ENCODE measurements around the gene SLC27A4.

Gene SLC27A4

DNA sequence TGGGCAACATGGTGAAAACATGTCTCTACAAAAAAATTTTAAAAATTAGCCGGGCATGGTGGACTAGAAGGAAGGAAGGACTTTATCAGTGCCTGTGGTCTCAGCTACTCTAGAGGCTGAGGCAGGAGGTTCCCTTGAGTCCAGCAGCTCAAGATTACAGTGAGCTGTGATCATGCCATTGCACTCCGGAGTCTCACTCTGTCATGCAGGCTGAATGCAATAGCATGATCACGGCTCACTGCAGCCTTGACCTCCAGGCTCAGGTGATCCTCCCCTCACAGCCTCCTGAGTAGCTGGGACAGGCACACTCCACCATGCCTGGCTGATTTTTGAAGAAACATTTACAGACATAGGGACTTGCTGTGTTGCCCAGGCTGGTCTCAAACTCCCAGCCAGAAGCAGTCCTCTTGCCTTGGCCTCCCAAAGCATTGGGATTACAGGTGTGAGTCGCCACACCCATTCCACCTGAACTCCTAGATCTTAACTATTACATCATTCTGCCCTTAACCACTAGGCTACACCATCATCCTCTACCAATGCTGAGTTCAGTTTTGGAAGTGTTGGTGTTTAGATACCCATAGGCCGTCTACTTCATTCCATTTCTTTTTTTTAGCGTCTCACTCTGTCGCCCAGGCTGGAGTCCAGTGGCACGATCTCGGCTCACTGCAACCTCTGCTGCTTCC is 28.8 kb downstream of the SLC27A4 start:
- no peak for DNase-seq

DNA sequence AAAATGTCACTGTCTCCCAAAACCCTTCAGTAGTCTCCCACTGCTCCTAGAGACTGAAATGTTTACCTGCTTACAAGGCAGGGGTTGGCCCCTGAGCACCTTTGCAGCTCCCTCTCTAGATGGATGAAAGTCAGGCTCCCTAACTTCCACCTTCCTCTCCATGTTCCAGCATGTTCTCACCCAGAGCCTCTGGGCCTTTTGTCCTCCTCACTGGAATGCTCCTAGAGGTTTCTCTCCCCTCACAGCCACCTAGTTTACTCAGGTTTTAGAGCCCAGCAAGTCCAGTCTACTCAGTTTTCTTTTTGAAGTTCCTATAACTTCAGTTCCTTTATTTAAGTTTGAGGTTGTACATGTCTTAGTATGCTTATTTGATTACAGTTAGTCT is 30.0 kb downstream of the SLC27A4 start:
- no peak for DNase-seq

DNA sequence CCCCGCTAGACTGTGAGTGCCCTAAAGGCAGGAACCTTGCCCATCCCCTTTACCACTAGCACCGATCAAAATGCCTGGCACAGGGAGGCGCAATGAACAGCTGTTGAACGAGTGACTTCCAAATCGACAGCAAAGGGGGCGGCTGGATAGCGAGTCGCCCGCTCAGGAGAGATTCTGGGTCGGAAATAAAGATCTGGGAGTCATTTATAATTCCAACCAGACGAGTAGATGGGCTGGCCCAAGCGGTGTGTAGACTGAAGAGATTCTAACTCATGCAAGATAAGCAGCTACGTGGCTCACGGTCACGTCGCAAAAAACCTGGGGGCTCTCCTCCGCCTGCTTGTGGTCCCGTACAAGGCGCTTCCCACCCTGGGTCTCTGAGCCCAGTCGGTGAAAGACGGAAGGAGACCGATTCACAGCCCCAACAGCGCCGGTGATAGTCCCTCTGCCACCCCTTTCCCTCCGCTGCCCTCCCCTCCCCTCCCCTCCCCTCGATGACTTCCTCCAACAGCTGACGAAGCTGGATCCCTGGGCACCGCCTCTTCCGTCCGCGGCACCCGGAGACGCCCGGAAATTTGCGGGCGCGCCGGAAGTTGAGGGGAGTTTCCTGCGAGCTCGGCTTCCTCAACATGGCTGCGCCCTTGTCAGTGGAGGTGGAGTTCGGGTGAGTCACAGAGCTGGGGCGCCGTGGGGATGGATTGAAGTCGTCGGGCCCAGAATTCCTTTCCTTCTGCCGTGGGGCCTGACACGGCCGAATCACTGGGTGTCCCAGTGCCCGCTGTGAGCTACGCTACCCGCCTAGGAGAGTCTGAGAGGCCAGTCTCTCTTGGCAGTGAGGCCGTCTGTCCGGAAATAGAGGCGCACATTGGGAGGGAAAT is 30.7 kb downstream of the SLC27A4 start, which contains the start of gene URM1:
TSS of gene URM1 (plus strand) at position 623 of the 878 bp plus-strand sequence. CDS start at position 630, 7 bp downstream.
- DNase-seq: peak; percentile 99

DNA sequence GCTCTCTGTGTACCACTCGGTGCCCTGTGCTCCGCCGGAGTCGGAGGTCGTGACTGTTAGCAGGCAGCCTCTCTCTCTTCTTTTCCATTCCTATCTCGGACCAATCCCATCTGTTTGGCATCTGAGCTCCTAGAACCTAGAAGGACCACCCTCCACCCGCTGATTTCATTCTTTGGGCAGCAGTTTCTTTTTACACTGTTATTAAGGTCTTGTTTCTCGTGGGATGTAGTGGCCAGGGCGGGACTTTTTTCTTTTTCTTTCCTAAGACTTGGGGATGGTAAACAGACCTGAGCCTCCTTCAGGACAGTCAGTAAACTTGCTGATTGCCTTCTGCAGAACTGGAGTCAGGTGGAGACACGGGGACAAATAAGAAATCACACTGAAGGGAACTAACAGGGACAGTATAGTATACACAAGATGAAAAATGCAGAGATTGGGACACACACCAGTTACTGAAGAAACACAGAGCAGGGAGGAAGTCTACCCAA is 31.3 kb downstream of the SLC27A4 start:
- no peak for DNase-seq

DNA sequence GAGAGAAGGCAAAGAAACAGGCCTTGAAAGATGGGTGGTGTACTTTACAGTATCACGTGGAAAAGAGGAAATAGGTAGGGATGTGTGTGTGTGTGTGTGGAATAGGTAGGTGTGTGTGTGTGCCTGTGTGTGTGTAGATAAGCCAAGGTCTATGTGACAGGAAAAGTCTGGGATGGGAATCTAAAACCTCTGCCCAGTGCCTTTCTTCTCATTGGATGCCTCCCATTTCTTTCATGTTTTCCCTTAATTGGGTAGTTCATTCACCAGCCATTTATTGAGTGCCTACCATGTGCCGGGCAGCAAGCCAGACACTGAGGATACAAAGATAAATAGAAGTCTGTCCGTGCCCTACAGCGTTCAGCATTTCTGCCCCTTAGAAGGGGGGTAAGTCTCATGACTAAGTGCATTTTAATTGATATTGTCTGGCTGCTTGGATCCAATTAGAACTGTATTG is 31.9 kb downstream of the SLC27A4 start:
- DNase-seq: no peak

DNA sequence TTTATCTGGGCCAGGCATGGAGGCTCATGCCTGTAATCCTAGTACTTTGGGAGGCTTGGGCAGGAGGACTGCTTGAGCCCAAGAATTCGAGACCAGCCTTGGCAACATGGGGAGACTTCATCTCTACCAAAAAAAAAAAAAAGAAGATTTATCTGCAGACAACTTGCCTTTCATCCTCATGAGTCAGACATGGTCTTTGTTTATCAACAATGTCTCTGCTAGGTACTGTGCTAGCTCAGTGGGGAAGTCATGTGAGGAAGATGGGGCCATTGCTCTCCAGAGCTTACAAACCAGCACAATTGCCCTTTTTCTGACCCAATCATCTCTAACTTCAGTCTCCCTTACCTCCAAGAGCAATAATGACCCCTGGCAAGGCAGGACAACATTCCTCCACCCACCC is 32.5 kb downstream of the SLC27A4 start:
- no peak for DNase-seq

DNA sequence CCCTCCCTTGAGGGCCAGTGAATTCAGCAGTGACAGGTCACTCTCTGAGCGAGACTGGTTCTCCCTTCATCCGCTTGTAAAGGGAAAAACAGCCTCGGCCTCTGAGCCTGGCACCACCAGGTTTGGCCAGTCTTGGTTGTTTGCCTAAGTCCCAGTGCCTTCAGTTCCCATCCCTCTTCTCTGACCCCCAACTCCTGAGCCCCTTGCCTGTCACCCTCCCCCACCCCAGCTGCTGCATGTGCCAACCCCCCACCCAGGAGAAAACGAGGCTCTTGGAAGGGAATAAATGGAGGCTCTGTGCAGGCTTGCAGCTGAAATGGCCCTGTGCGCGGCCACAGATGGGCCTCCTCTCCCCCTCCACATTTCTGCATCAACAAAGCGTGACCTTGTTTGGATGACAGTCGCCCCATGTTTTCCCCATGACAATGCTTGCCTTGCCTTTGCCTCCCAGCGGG is 33.9 kb downstream of the SLC27A4 start:
- no peak for DNase-seq

DNA sequence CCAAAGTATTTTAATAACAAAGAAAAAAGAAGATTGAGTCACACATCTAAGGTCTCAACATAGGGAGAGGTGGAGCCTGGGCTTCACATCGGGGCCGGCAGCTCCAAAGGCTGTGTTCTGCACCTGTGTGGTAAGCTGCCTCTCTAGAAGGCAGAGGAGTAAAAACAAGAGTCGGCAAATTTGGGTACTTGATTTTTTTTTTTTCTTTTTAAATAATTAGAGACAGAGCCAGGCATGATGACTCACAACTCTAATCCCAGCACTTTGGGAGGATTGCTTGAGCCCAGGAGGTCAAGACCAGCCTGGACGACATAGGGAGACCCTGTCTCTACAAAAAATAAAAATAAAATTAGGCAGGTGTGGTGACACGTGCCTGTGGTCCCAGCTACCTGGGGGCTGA is 35.5 kb downstream of the SLC27A4 start:
- no peak for DNase-seq

DNA sequence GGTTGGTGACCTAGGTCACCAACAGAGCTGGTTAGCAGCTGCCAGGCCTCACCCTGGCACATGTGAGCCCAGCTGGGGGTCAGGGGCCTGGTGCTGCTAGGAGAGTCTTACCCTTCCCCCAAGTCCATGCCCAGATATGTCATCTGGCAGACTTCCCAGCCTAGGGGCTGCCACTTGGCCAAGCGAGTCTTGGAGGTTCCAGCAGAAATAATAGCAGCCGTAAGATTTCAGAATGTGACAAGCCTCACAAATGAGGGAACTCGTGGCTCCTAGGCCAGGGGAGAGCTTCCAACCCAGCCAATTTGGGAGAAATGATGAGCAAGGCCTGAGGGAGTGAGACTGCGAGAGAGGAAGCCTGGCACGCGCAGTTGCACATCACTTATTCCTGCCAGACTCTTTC is 41.9 kb downstream of the SLC27A4 start:
- DNase-seq: no peak

DNA sequence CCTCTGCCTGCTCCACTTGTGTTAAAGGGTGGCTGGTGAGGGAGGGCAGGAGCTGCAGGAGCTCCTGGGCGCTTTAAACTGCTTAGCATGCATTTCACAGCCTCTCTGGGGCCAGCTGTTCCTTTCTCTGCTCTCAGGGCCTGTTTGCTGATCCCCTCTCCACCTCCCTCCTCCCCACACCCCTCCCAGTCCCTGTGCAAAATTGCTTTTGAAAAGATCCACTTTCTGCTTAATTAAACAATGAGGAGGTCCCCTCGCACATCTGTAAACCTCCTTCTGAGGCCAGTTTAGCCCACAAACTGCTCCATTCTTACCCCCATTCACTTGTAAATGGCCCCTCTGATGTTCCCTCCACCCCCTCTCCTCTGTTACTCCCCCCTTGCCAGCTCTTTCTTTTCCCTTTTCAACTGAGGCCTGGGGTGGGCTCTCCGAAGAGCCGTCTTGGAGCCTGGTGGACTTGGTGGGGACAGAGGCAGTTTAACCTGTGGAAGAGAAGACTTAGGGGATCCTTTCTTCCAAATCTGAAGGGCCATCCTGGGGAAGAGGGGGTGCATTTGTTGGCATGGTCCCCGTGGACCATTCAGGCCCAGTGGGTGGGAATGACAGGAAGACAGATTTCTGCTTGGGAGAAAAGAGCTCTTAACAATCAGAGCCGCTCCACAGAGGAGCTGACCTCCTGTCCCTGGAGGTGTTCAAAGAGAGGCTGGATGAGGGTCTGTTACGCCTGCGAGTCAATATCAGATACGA is 42.9 kb downstream of the SLC27A4 start:
- DNase-seq: no peak

DNA sequence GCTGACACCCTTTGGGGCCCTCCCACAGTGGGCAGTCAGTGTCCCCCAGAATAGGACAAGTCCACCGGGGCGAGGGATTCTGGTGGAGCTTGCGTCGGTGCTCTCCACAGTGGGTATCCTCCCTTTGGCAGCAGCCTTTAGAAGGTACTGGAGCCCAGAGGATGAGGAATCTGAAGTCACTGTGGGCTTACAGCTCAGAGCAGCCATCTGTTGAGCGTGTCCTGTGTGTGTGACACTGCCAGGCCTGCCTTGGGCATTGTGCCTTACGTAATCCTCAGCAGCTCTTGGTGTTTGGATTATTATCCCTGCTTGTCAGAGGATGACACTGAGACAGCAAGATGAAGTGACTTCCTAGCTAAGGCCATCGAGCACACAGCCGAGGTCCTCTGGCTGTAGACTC is 43.5 kb downstream of the SLC27A4 start:
- no peak for DNase-seq

DNA sequence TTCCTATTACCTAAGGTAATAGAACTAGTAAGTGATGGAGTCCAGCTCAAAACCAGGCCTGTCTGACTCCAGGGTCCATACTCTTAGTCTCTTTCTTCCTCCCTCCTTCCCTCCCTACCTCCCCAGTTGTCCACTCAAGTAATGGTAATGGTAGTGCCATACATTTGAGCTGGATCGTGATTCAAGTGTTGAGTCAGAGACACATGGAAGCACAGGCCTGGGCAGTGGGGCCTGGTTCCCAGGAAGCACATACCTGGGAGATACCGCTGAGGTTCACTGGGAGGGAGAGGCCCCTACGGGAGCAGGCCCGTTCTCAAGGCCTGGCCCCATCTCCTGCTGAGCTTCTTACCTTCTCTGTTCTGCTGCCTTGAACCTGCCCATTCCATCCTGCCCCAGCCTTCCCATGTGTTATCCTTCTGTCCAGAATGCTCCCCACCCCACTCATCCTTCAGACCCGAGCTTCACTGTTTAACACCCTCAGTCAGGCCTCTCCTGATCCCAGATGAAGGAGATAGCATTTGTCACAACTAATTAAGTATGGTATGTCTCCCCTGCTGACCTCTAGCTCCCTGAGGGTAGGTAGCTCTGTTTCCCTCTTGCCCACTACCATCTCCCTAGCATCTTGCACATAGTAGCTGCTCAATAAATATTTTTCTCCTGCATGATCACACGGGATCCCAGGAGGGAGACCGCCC is 44.6 kb downstream of the SLC27A4 start:
- no peak for DNase-seq

DNA sequence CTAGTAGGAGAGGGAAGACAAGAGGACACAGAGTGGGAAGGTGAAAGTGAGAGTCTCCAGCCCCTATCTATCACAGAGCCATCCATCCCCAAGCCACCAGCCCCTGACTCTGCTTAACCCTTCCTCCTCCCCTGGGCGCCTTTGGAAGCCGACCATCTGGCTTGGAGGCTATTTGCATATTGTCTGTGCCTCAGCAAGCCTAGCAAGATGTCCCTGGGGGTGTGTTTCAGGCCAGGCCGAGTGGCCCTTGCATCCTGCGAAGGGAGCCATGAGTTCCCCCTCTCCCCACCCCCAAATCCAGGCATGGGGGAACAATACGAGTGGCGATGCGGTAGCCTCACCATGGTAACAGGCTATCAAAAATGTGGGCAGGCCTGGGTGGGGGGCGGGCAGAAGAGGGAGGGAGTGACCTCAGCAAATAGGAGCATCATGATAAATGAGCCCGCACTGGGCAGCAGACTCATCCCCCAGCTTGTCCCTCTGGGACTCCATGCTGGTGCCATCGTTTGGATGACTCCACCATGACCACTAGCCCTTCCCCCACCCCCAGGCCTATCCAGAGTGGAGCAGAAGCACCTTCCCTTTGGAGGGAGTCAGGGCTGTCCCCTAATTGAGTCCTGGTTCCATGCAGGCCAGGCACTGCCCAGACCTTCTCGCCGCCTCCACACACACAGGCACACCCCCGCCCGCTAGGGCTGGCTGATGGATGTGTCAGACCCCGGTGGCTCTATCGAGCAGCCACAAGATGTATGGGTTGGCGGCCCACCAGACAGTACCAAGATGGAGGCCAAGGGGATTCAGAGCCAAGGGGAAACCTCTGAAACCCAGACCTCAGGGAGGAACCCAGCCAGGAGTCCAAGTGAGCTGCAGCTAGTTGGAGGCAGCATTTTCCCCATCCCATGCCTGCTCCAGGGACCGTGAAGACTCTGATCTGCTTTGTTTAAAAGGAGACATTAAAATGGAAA is 45.5 kb downstream of the SLC27A4 start:
- DNase-seq: no peak

DNA sequence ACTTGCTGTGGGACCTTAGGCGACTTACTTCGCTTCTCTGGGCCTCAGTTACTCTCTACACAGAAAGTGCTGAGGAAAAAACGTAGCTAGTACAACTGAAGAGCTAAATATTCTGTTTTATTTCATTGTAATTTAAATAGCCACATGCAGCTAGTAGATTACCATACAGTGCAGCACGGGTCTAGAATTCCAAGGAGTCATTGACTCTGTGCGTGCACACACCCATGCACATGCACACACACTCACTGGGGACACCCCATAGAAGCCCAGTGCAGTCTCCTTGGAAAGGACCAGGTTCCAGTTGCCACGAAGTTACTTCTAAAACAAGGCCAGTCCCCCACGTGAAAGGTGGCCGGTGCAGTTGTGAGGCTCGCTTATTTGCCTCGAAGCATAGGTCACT is 47.8 kb downstream of the SLC27A4 start:
- DNase-seq: no peak

DNA sequence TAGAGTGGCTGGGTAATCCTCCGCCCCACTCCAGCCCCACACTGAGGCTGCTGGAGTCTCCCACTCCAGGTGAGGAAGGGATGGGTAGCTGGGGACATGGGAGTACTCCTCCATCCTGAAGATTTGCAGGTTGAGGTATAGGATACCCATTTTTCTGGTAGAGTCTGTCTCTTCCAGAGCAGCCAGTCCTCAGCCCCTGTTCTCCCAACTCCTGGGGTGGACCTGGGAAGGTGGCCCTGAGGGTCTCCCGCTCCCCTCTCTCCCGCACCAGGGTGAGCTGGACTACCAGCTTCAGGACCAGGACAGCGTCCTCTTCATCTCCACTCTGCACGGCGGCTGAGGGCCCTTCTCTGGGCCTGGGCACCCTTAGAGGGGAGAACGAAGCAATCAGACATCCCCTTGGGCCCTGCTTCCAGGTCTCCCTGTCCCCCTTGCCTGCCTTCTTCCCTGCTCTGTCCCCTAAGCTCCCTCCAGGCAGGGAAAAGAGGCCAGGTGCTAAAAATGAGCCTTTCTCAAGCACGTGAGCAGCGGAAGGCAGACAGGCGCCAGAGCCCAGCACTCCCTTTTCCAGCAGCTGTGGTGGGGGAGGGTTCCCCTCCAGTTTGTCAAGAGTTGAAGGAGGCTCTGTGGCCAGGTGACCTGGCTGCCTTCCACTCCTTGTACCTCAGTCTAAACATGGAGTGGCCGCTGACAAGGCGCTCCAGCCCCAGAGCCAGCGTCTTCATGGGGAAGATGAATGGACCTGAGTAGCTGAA is 49.2 kb downstream of the SLC27A4 start:
- no peak for DNase-seq

DNA sequence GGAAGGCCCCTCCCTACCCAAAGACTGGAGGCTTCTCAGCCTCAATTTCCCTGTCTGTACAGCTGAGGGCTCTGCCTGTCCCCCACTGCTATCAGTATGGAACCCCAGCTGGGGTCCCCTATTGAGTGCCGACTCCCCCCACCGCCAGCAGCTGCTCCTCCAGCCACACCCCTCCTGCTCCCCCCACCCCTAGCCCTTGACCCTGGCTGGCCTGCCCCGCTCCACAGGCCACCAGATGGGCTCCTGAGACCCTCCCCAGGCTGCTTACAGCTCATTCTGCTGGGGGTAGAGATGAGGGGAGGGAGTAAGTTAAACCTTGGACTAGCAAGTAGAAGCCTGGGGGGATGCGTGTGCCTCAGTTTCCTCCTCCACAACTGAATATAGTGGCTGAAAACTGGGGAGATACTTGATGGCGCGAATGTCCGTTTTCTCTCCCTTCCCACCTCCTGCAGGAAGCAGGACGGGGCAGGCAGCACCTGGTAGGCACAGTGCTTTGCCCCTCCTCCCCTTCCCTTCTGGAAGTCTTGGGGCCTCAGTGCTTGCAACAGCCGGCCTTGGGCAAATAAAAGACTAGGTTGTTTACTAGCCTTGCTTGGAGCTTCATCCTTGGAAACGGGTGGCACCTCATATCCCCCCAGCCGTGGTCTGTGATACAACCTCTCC is 50.0 kb downstream of the SLC27A4 start:
- no peak for DNase-seq

DNA sequence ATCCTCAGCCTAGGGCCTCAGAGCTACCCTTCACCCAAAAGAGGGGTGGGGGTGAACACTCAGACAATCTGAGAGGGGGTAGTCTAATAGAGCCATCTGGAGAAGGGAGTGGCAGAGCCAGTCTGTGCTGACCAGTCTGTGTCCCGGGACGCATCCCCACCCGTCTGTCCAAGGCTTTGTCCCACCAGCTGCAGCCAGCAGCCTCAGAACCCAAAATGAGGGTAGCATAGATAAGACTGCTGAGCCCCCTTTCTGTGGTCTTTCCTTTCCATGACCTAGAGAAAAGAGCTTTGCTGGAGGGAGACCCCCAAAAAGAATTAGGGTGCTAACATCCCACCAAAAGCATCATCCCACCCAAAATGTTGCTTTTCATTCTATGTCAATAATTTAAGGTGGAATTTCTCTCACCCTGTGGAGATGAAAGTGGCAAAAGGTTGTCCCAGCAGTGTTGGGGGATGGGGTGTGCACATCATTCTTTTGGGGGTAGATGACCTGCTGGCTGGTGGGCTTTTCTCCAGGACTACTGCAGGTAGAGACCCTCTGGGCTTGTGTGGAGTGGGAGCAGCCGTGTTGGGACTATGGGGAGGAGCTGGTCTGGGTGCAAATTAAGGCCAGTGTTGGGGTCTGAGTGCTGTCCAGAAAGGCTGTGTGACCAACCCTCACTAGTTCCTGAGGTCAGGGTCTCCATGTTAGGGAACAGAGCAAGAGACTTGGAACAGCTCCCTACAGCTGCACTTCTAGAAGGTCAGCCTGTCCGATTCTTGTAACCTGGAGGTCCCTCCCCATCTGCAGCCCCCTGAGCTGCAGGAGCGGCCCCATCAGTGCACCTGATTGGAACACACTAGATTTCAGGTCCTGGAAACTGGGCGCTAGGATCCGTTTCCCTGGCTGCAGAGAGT is 50.7 kb downstream of the SLC27A4 start:
- no peak for DNase-seq

DNA sequence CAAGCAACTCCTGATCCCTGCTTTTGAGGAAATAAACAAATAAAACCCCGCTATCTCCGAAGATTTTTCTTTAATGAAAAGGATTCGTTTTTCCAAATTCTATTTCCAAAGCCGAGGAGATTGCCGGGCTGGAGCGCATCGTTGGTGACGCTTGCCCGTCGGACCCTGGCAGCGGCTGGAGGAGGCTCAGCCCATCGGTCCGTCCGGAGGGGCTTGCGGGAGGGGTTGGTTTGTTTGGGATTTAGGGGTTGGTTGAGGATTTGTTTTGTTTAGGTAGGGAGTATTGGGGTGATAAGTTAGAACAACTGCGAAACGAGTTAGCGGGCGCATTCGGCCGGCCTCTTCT is 51.6 kb downstream of the SLC27A4 start:
- no peak for DNase-seq
